ENCODE data around the gene GPR137B.

GPR137B gene

DNA sequence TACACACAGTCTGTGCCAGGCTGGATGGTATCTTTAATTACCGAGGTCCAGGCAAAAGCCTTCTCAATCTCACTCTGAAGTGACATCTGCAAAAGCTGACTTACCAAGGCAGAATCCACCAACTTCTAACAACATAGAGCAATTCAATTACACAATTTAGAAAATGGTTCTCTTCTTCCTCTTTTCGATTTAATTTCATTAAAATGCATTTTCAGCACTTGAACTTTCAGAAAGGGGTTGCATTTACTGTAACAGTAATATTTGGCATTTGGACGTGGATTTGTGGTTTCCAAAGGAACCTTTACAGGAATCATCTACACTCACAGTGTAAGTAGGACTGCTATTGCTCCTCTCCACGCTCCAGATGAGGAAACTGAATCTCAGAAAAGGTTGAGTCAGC, 86.1 kb downstream of the GPR137B start:
- TF ChIP-seq, protein P1, sequence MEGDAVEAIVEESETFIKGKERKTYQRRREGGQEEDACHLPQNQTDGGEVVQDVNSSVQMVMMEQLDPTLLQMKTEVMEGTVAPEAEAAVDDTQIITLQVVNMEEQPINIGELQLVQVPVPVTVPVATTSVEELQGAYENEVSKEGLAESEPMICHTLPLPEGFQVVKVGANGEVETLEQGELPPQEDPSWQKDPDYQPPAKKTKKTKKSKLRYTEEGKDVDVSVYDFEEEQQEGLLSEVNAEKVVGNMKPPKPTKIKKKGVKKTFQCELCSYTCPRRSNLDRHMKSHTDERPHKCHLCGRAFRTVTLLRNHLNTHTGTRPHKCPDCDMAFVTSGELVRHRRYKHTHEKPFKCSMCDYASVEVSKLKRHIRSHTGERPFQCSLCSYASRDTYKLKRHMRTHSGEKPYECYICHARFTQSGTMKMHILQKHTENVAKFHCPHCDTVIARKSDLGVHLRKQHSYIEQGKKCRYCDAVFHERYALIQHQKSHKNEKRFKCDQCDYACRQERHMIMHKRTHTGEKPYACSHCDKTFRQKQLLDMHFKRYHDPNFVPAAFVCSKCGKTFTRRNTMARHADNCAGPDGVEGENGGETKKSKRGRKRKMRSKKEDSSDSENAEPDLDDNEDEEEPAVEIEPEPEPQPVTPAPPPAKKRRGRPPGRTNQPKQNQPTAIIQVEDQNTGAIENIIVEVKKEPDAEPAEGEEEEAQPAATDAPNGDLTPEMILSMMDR (IDR thresholded peaks at IDR 0.05; ENCODE audit: extremely low read depth, missing control alignments) = no peak
- DNase-seq (ENCODE audit: low spot score) = no peak

DNA sequence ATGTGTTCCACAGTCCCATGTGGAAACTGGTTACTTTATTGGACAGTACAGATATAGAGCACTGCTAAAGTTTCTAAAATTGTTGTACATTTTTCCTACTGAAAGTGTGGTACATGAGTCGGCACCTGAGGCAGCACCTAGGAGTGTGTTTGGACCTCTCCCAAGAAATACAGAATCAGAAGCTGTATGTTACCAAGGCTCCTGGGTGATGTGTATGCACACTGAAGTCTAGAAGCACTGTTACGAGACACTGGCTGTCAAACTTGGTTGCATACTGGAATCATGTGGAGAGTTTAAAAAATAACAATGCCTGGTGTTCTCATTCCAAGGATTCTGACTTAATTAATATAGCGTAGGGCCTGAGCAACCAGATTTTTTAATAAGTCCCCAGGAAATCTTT, 92.8 kb downstream of the GPR137B start:
- DNase-seq (ENCODE audit: low spot score) = no peak
- TF ChIP-seq, protein P1 (IDR thresholded peaks at IDR 0.05; ENCODE audit: extremely low read depth, missing control alignments) = no peak

DNA sequence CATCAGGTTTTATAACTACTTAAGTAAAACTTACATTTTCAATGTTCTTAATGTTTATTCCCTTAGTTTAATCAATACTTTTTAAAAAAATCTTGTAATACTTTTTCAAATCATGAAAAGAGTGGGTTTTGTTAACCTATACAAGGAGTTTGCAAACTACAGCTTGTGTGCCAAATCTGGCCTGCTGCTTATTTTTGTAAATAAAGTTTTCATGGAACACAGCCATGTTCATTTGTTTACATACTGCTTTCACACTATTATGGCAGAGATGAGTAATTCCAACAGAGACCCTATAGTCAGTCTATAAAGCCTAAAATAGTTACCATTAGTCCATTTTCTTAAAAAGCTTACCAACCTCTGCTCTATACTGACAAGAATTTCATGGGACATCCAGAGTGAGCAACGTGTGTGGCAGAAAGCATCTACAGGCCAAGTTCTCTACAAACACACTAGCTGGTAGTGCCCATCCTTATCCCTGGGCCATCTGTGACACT, 96.8 kb downstream of the GPR137B start:
- TF ChIP-seq, protein P1 (IDR thresholded peaks at IDR 0.05; ENCODE audit: extremely low read depth, missing control alignments) = no peak
- no peak for DNase-seq (ENCODE audit: low spot score)

DNA sequence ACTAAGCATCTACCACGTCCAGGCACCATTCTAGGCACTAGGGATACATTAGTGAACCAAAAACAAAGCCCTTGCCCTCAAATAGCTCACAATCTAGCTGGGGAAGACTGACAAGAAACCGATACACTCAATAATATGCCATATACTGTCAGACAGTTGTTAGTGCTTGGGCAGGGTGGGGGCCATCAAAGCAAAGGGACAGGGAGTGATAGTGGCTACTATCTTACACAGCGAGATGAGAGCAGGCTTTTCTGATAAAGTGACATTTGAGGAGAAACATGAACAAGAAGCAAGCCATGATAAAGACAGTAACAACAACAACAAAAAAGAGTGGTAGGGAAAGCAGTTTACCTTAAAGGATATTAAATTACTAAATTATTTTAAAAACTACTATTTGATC, 98.3 kb downstream of the GPR137B start:
- TF ChIP-seq, protein P1 (IDR thresholded peaks at IDR 0.05; ENCODE audit: extremely low read depth, missing control alignments) = no peak

DNA sequence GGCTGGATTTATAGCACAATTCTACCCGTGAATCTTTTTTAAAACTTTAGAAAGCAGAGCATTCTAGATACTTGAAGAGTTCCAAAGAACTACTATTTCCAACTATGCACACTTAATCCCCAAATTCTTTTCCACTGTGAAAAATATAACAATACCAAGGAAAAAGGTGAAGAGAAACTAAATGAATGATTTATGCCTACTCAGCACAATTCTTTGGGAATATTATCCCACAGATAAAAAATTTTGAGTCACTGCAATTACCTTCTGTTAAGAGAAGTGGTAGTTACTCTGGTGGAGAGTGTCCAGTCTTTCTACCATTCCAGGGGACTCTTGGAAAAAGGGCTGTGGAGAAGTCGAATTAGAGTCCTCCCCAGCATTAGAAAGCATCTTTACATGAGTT, 100.2 kb downstream of the GPR137B start:
- TF ChIP-seq, protein P1 (IDR thresholded peaks at IDR 0.05; ENCODE audit: extremely low read depth, missing control alignments) = no peak
- no peak for DNase-seq (ENCODE audit: low spot score)

More for the DNA sequence above, 98.3 kb downstream of the GPR137B start:
- no peak for DNase-seq (ENCODE audit: low spot score)

DNA sequence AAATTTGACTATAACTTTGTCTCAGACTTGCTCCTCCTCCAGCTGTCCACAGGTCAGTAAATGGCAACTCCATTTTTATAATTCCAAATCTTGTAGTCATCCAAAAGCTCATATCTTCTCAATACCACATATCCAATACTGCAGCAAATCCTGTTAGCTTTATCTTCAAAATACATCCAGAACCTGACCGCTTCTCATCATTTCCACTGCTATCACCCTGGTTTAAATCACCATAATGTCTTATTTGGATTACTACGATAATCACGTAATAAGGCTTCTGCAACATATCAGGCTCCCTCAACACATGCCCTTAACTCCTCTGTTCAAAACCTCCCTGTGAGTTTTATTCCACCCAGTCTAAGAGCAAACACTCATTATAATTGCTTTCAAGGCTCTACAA, 104.9 kb downstream of the GPR137B start:
- no peak for DNase-seq (ENCODE audit: low spot score)
- TF ChIP-seq, protein P1 (IDR thresholded peaks at IDR 0.05; ENCODE audit: extremely low read depth, missing control alignments) = no peak

DNA sequence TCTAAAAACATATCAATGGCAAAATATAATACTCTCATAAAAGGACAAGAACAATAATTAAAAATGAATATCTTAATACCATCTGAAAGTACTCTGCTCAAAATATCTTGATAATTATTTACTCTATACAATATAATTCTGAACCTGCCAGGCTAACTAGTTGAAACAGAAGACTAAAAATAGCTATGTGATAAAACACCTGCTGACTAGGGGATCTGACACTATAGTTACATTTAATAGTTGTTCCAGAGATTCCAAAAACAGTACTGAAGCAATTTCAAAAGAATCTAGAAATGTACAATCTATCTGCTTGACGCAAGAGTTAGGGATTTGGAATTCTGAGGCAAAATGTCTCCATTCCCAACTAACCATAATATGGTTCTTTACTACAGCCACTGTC, 109.2 kb downstream of the GPR137B start:
- no peak for DNase-seq (ENCODE audit: low spot score)
- TF ChIP-seq, protein P1 (IDR thresholded peaks at IDR 0.05; ENCODE audit: extremely low read depth, missing control alignments) = no peak
